Osteocyte (in vitro differentiated cells): ENCODE measurements around the gene MBTD1. TPM values are rescaled to one million over a fixed set of nuclear protein-coding genes. Genes with fewer than 3 reads are reported as not detected.
A peak's percentile ranks its signal among the peaks of the same experiment; 100 is the strongest.
"Not testable (repeated sequence)": the region's sequence is repeated elsewhere in the genome, so short reads cannot be mapped to it uniquely, and the experiment has no call there.

Experiments used
- DNase-seq: peaks from one replicate; pipeline ENCODE4 v3.0.0; 2021; ENCODE audit warnings: mixed read lengths; ENCODE audit not compliant: unreplicated experiment; ENCODE audit errors: extremely low spot score
- H3K27ac Mint-ChIP-seq: one replicate; pipeline ENCODE4 v1.8.0; 2021; ENCODE audit warnings: mild to moderate bottlenecking, mixed read lengths; ENCODE audit not compliant: unreplicated experiment
- H3K27me3 Mint-ChIP-seq: one replicate; pipeline ENCODE4 v1.8.0; 2021; ENCODE audit warnings: mixed read lengths; ENCODE audit not compliant: unreplicated experiment
- H3K36me3 Mint-ChIP-seq: one replicate; pipeline ENCODE4 v1.8.0; 2021; ENCODE audit warnings: mixed read lengths; ENCODE audit not compliant: unreplicated experiment
- H3K4me1 Mint-ChIP-seq: one replicate; pipeline ENCODE4 v1.8.0; 2021; ENCODE audit warnings: mixed read lengths; ENCODE audit not compliant: unreplicated experiment
- H3K4me3 Mint-ChIP-seq: one replicate; pipeline ENCODE4 v1.8.0; 2021; ENCODE audit warnings: mild to moderate bottlenecking, moderate library complexity, mixed read lengths; ENCODE audit not compliant: unreplicated experiment
- H3K9me3 Mint-ChIP-seq: one replicate; pipeline ENCODE4 v1.8.0; 2021; ENCODE audit warnings: mixed read lengths; ENCODE audit not compliant: unreplicated experiment
- CTCF ChIP-seq: fragments of 200-600 bp; sonication (generic); IDR thresholded peaks from 2 replicates; pipeline ENCODE4 v1.5.0; 2021; ENCODE audit warnings: antibody characterized with exemption, mild to moderate bottlenecking, moderate library complexity
- long read RNA-seq: library from polyadenylated mRNA; unstranded; transcript quantifications from one replicate; pipeline ENCODE4 v2.0.0, GENCODE V29; 2021
- total RNA-seq: library from RNA; stranded (reverse); gene quantifications from 2 replicates; pipeline ENCODE4 v1.2.1, GENCODE V29; 2021

Gene MBTD1
- 17.9 and 19.6 TPM in 2 replicates for total RNA-seq
- long read RNA-seq, partial matches to known transcripts: 1 of 10 reads
- long read RNA-seq, other reads (novel, unspliced or antisense): 9 of 10 reads

GRCh38 chr17:51259564-51260236 lies at the start of gene MBTD1:
Gene MBTD1, minus strand, starts transcription at chr17:51260049. Its CDS starts 34,888 bp downstream, at chr17:51225161.
- Mint-ChIP-seq H3K9me3 (no peaks in the 10 kb centered on the region), H3K27me3 (no peaks in the 10 kb centered on the region), H3K4me1 (peaks cover 51% of the 10 kb centered on the region), H3K36me3 (peaks cover 8% of the 10 kb centered on the region), H3K4me3 (peak within 1 kb of the TSS; percentile 79), H3K27ac (peak within 1 kb of the TSS; percentile 99)
- DNase-seq: peak; percentile 98
- no peak for TF ChIP-seq CTCF

- Mint-ChIP-seq H3K27me3 (no peaks in the 10 kb centered on the region), H3K4me3 (no peak overlapping the region), H3K9me3 (peaks cover 25% of the 10 kb centered on the region), H3K4me1 (no peaks in the 10 kb centered on the region), H3K36me3 (peaks cover 10% of the 10 kb centered on the region), H3K27ac (no peak overlapping the region)
- TF ChIP-seq CTCF: no peak
- DNase-seq: no peak
Observed at GRCh38 chr17:51305182-51305581, 45.3 kb upstream of the MBTD1 start.

DNA sequence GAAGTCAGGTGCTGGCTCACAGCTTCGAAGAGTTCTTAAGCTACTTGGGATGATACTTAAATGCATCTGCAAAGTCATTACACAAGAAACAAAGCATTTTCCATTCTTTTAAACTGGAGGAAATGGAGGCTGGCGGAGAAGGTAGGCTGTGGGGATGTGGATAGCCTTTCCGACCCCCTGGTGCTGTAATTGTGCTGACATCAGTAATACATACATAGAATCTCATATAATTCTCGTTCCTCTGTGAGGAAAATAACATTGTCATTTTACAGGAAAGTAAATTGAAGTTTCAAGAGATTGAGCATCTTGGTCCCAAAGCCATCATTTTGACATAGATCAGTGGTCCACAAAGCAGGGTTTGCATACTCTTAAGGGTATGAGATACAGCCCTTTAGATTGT lies 40.0 kb upstream of the MBTD1 start:
- Mint-ChIP-seq H3K27me3 (no peaks in the 10 kb centered on the region), H3K4me1 (no peaks in the 10 kb centered on the region), H3K36me3 (peaks cover 22% of the 10 kb centered on the region), H3K4me3 (no peak overlapping the region), H3K9me3 (peaks cover 3% of the 10 kb centered on the region), H3K27ac (no peak overlapping the region)
- TF ChIP-seq CTCF: no peak
- DNase-seq: no peak

DNA sequence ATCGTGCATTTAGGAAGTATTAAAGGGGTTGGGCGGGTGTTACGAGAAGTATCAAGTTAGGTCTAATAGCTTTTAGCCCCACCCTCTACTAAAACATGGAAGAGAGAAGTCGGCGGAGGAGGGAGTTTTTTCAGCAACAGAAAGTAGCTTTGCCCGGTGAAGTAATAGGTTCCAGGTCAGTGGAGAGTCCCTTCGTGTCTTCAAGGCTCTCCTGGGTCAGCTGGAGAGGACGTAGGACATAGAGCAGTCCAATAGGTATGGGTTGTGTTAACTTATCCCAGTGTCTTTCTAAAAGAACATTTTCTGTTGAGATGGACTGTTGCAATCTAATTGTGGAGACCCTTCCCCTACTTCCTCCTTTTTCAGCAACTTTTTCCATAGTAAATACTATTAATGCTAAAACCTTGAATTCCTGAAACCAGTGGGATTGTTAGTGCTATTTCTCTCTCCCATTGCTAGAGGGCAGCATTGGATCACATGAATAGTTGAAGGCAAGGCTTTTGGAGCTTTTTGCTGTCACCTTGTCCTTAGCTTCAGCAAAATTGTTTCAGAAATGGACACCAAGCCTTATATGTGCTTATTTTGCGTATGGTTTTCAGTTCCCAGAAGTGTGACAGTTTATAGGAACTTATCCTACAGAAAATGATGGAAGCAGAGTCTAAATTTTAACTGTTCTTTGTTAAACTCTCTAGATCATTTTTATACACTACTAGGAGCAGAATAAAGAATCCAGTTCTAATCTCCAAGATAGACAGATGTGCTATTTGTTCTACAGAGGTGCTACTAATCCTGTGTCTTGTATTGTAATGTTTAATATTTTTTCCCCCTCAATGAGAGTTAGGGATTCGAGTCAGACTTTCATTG lies 38.9 kb upstream of the MBTD1 start:
- peaks cover 26% of the 10 kb centered on the region for H3K36me3 Mint-ChIP-seq
- no peak overlapping the region for H3K4me3 Mint-ChIP-seq
- H3K4me1 Mint-ChIP-seq: no peaks in the 10 kb centered on the region
- TF ChIP-seq CTCF: peak; percentile 76
- DNase-seq: no peak
- H3K27ac Mint-ChIP-seq: no peak overlapping the region
- no peaks in the 10 kb centered on the region for H3K27me3 Mint-ChIP-seq
- H3K9me3 Mint-ChIP-seq: no peaks in the 10 kb centered on the region

DNA sequence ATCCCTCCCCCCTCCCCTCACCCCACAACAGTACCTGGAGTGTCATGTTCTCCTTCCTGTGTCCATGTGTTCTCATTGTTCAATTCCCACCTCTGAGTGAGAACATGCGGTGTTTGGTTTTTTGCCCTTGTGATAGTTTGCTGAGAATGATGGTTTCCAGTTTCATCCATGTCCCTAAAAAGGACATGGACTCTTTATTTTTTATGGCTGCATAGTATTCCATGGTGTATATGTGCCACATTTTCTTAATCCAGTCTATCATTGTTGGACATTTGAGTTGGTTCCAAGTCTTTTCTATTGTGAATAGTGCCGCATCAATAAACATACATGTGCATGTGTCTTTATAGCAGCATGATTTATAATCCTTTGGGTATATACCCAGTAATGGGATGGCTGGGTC lies 34.5 kb upstream of the MBTD1 start:
- not testable (repeated sequence) for H3K9me3 Mint-ChIP-seq, DNase-seq, H3K27me3 Mint-ChIP-seq, H3K4me3 Mint-ChIP-seq, H3K27ac Mint-ChIP-seq, H3K4me1 Mint-ChIP-seq
- peaks cover 42% of the 10 kb centered on the region for H3K36me3 Mint-ChIP-seq
